Dedifferentiated amniotic fluid mesenchymal stem cell (primary cell): ENCODE measurements around the gene PPARD.

Source experiments
- DNase-seq: peaks from one replicate; pipeline ENCODE4 v3.0.0-alpha.2; 2016; ENCODE audit errors: extremely low spot score

Gene PPARD

GRCh38 chr6:35354361-35355135 is 12.2 kb downstream of the PPARD start:
- DNase-seq, result no peak

- DNase-seq, result no peak
Measured at GRCh38 chr6:35356391-35356790, 14.0 kb downstream of the PPARD start.

- no peak for DNase-seq
Measured at GRCh38 chr6:35357677-35358076, 15.3 kb downstream of the PPARD start.

GRCh38 chr6:35358086-35358485 is 15.7 kb downstream of the PPARD start:
- no peak for DNase-seq

- DNase-seq, result no peak
Measured at GRCh38 chr6:35359346-35359743, 17.0 kb downstream of the PPARD start.

GRCh38 chr6:35359744-35360348 is 17.5 kb downstream of the PPARD start:
- DNase-seq, result no peak

GRCh38 chr6:35360349-35361138 is 18.2 kb downstream of the PPARD start:
- DNase-seq, result no peak

- DNase-seq, result no peak
Measured at GRCh38 chr6:35362200-35362599, 19.8 kb downstream of the PPARD start.

GRCh38 chr6:35363293-35363750 is 21.0 kb downstream of the PPARD start:
- no peak for DNase-seq

GRCh38 chr6:35365594-35366203 is 23.3 kb downstream of the PPARD start:
- DNase-seq, result no peak

GRCh38 chr6:35366204-35366596 is 23.8 kb downstream of the PPARD start:
- no peak for DNase-seq

GRCh38 chr6:35367646-35368037 is 25.3 kb downstream of the PPARD start:
- DNase-seq, result no peak

- peak; percentile 31 for DNase-seq
Measured at GRCh38 chr6:35368038-35368887, 25.9 kb downstream of the PPARD start.

GRCh38 chr6:35370124-35370741 is 27.9 kb downstream of the PPARD start:
- DNase-seq, result peak; percentile 88

GRCh38 chr6:35370785-35371493 is 28.6 kb downstream of the PPARD start:
- DNase-seq, result no peak

- no peak for DNase-seq
Measured at GRCh38 chr6:35371494-35372262, 29.3 kb downstream of the PPARD start.

- no peak for DNase-seq
Measured at GRCh38 chr6:35372633-35373032, 30.3 kb downstream of the PPARD start.

GRCh38 chr6:35376281-35376680 is 33.9 kb downstream of the PPARD start:
- DNase-seq, result no peak

- DNase-seq, result no peak
Measured at GRCh38 chr6:35377002-35377401, 34.6 kb downstream of the PPARD start.
